Subcutaneous abdominal adipose tissue (tissue), 5 donors: ENCODE results near the gene ABCF2.

Source experiments
- H3K27ac ChIP-seq: one replicate; pipeline ENCODE4 v1.7.0; 2013; ENCODE audit warnings: low read depth, mild to moderate bottlenecking, inconsistent platforms, low read length, moderate library complexity
- H3K27me3 ChIP-seq, 5 donors: one replicate each; pipeline ENCODE4 v1.7.0; 2013; ENCODE audit warnings: low read length in 5 of 5, inconsistent platforms in 1 of 5; ENCODE audit not compliant: control insufficient read depth in 5 of 5, insufficient read depth in 4 of 5
- H3K36me3 ChIP-seq, 5 donors: one replicate each; pipeline ENCODE4 v1.7.0; 2013; ENCODE audit warnings: low read length in 5 of 5; ENCODE audit not compliant: control insufficient read depth in 5 of 5, insufficient read depth in 5 of 5
- H3K4me1 ChIP-seq, 5 donors: one replicate each; pipeline ENCODE4 v1.7.0; 2013; ENCODE audit warnings: low read length in 5 of 5, mild to moderate bottlenecking in 3 of 5, moderate library complexity in 1 of 5; ENCODE audit not compliant: control insufficient read depth in 5 of 5, insufficient read depth in 5 of 5
- H3K4me3 ChIP-seq, 5 donors: one replicate each; pipeline ENCODE4 v1.7.0; 2013; ENCODE audit warnings: low read length in 5 of 5, low read depth in 1 of 5
- H3K9ac ChIP-seq, 5 donors: one replicate each; pipeline ENCODE4 v1.7.0; 2013; ENCODE audit warnings: low read length in 5 of 5, mild to moderate bottlenecking in 4 of 5, moderate library complexity in 3 of 5
- H3K9me3 ChIP-seq, 5 donors: one replicate each; pipeline ENCODE4 v1.7.0; 2013; ENCODE audit warnings: low read length in 5 of 5; ENCODE audit not compliant: control insufficient read depth in 5 of 5
- donor health status: healthy.
- donor health status: healthy.
- donor health status: healthy.
- donor health status: healthy.
- donor health status: healthy.

Gene ABCF2

GRCh38 chr7:151226875-151227782 lies at the start of gene ABCF2:
TSS of gene ABCF2 (minus strand) at chr7:151227205. CDS start at chr7:151226458, 747 bp downstream.
- no peaks in the 10 kb centered on the region for H3K9me3 ChIP-seq
- peak within 1 kb of the TSS; percentile 59 for H3K27ac ChIP-seq
- peaks cover 11 to 31% (median 28%) of the 10 kb centered on the region in 5 donors for H3K36me3 ChIP-seq
- peaks cover 0 to 3% (median 0%) of the 10 kb centered on the region in 5 donors for H3K27me3 ChIP-seq
- H3K4me3 ChIP-seq: peak within 1 kb of the TSS; percentile 74 to 97 (median 86)
- peaks cover 11 to 30% (median 27%) of the 10 kb centered on the region in 5 donors for H3K4me1 ChIP-seq
- peak within 1 kb of the TSS; percentile 78 to 94 (median 89) for H3K9ac ChIP-seq

GRCh38 chr7:151275813-151276577 lies 49.0 kb upstream of the ABCF2 start:
- H3K36me3 ChIP-seq: no peaks in the 10 kb centered on the region
- no peak overlapping the region for H3K4me3 ChIP-seq
- no peak overlapping the region for H3K9ac ChIP-seq
- peaks cover 4 to 29% (median 22%) of the 10 kb centered on the region in 5 donors for H3K27me3 ChIP-seq
- H3K27ac ChIP-seq: no peak overlapping the region
- H3K9me3 ChIP-seq: no peaks in the 10 kb centered on the region
- peaks cover 10 to 34% (median 18%) of the 10 kb centered on the region in 5 donors for H3K4me1 ChIP-seq

- H3K9me3 ChIP-seq: no peaks in the 10 kb centered on the region
- H3K27ac ChIP-seq: no peak overlapping the region
- H3K36me3 ChIP-seq: no peaks in the 10 kb centered on the region
- H3K4me1 ChIP-seq: peaks cover 10 to 34% (median 18%) of the 10 kb centered on the region in 5 donors
- H3K9ac ChIP-seq: no peak overlapping the region
- H3K27me3 ChIP-seq: peaks cover 4 to 24% (median 16%) of the 10 kb centered on the region in 5 donors
- no peak overlapping the region for H3K4me3 ChIP-seq
Observed at GRCh38 chr7:151274936-151275812, 48.2 kb upstream of the ABCF2 start.

- H3K27ac ChIP-seq: no peak overlapping the region
- peaks cover 10 to 34% (median 18%) of the 10 kb centered on the region in 5 donors for H3K4me1 ChIP-seq
- no peaks in the 10 kb centered on the region for H3K36me3 ChIP-seq
- H3K4me3 ChIP-seq: no peak overlapping the region
- peaks cover 4 to 18% (median 10%) of the 10 kb centered on the region in 5 donors for H3K27me3 ChIP-seq
- H3K9me3 ChIP-seq: no peaks in the 10 kb centered on the region
- H3K9ac ChIP-seq: no peak overlapping the region
Observed at GRCh38 chr7:151274396-151274795, 47.4 kb upstream of the ABCF2 start.

- Histone ChIP-seq H3K27ac (no peak overlapping the region), H3K9ac (no peak overlapping the region), H3K4me1 (peaks cover 10 to 34% (median 18%) of the 10 kb centered on the region in 5 donors), H3K36me3 (no peaks in the 10 kb centered on the region), H3K9me3 (no peaks in the 10 kb centered on the region), H3K4me3 (no peak overlapping the region), H3K27me3 (peaks cover 4 to 13% (median 7%) of the 10 kb centered on the region in 5 donors)
Observed at GRCh38 chr7:151273651-151274390, 46.8 kb upstream of the ABCF2 start.

GRCh38 chr7:151272877-151273276 lies 45.9 kb upstream of the ABCF2 start:
- Histone ChIP-seq H3K27ac (no peak overlapping the region), H3K9ac (no peak overlapping the region), H3K4me3 (no peak overlapping the region), H3K27me3 (peaks cover 4 to 13% (median 5%) of the 10 kb centered on the region in 5 donors), H3K36me3 (no peaks in the 10 kb centered on the region), H3K9me3 (no peaks in the 10 kb centered on the region), H3K4me1 (peaks cover 10 to 34% (median 18%) of the 10 kb centered on the region in 5 donors)

- no peaks in the 10 kb centered on the region for H3K36me3 ChIP-seq
- H3K27ac ChIP-seq: peak overlapping the region; percentile 58
- peak overlapping the region in 1 of 5 donors; percentile 22 for H3K4me3 ChIP-seq
- peaks cover 10 to 33% (median 18%) of the 10 kb centered on the region in 5 donors for H3K4me1 ChIP-seq
- H3K27me3 ChIP-seq: peaks cover 0 to 9% (median 4%) of the 10 kb centered on the region in 5 donors
- H3K9me3 ChIP-seq: no peaks in the 10 kb centered on the region
- peak overlapping the region in 3 of 5 donors; percentile 10 to 57 (median 27) for H3K9ac ChIP-seq
Observed at GRCh38 chr7:151272405-151272804, 45.4 kb upstream of the ABCF2 start.

GRCh38 chr7:151271699-151272355 lies 44.8 kb upstream of the ABCF2 start:
- Histone ChIP-seq H3K9ac (peak overlapping the region in 3 of 5 donors; percentile 10 to 57 (median 27)), H3K36me3 (no peaks in the 10 kb centered on the region), H3K27ac (peak overlapping the region; percentile 58), H3K27me3 (peaks cover 0 to 9% (median 3%) of the 10 kb centered on the region in 5 donors), H3K4me1 (peaks cover 10 to 28% (median 14%) of the 10 kb centered on the region in 5 donors), H3K9me3 (no peaks in the 10 kb centered on the region), H3K4me3 (peak overlapping the region in 1 of 5 donors; percentile 22)
